K562 (cell line): ENCODE data around the gene CHCHD6. TPM values are rescaled to one million over a fixed set of nuclear protein-coding genes. Genes with fewer than 3 reads are reported as not detected.
A peak's percentile ranks its signal among the peaks of the same experiment; 100 is the strongest.

Source experiments
- BRF1 ChIP-seq: IDR thresholded peaks from 3 replicates; pipeline ENCODE4 v1.6.1; 2011; ENCODE audit warnings: borderline replicate concordance, mild to moderate bottlenecking; ENCODE audit not compliant: insufficient read length; ENCODE audit errors: extremely low read depth
- IFI16 ChIP-seq: fragments of 250-450 bp; sonication (Bioruptor Pico); IDR thresholded peaks from 2 replicates; pipeline ENCODE4 v2.1.2; 2022; ENCODE audit warnings: mild to moderate bottlenecking, inconsistent platforms
- POLR3A ChIP-seq: IDR thresholded peaks from 2 replicates; pipeline ENCODE4 v1.6.1; 2011; ENCODE audit warnings: borderline replicate concordance, mild to moderate bottlenecking, moderate library complexity; ENCODE audit not compliant: insufficient read length, insufficient read depth; ENCODE audit errors: extremely low read depth
- SMAD1 ChIP-seq: fragments of 150-350 bp; IDR thresholded peaks from 2 replicates; pipeline ENCODE4 v1.6.1; 2014; ENCODE audit warnings: low read length, low read depth; ENCODE audit not compliant: partially characterized antibody
- ZFP1 ChIP-seq: fragments of 450-650 bp; formaldehyde crosslinking; IDR thresholded peaks from 2 replicates; pipeline ENCODE4 v1.4.0; 2020; ENCODE audit warnings: mild to moderate bottlenecking, mixed read lengths
- ZNF263 ChIP-seq: sonication (generic); formaldehyde crosslinking; IDR thresholded peaks from 2 replicates; pipeline ENCODE4 v1.8.0; 2022; ENCODE audit warnings: mild to moderate bottlenecking, missing genetic modification reagents, borderline replicate concordance
- ZNF316 ChIP-seq: fragments of 450-650 bp; IDR thresholded peaks from 2 replicates; pipeline ENCODE4 v1.6.1; 2016
- ZNF431 ChIP-seq: sonication (generic); formaldehyde crosslinking; IDR thresholded peaks from 2 replicates; pipeline ENCODE4 v1.8.0; 2022; ENCODE audit warnings: mild to moderate bottlenecking, missing genetic modification reagents
- polyA plus RNA-seq, 8 experiments: library from polyadenylated mRNA; depleted of rRNA in 4 of 8; stranded (reverse) in 5 of 8; unstranded in 3 of 8; fragments of >200 nt; fragmentation: Nextera tagmentation in 2 of 8; fragmentation: Illumina TruSeq in 1 of 8; extraction: Ambion mirVana in 2 of 8; extraction: Trizol in 1 of 8; gene quantifications; 2 replicates each; pipeline versions ENCODE4 v1.2.1 to v1.2.3, GENCODE V29; 2011 to 2014; ENCODE audit warnings: inconsistent platforms in 1 of 8, missing spikeins in 1 of 8
- total RNA-seq, 7 experiments: library from RNA; depleted of rRNA in 6 of 7; stranded (reverse); fragments of >200 nt in 6 of 7; fragmentation: Illumina TruSeq in 2 of 7; extraction: Trizol in 2 of 7; gene quantifications; 2 replicates each; pipeline versions ENCODE4 v1.2.1 to v1.2.3, GENCODE V29; 2011 to 2021; ENCODE audit warnings: low replicate concordance in 1 of 7
- TF ChIP-seq, protein P1 (sequence below): fragments of 450-650 bp; IDR thresholded peaks from 2 replicates; pipeline ENCODE4 v1.6.1; 2016; ENCODE audit warnings: mild to moderate bottlenecking, moderate library complexity
- TF ChIP-seq, protein P2 (sequence below): fragments of 450-650 bp; formaldehyde crosslinking; IDR thresholded peaks from 2 replicates; pipeline ENCODE4 v1.4.0; 2020; ENCODE audit warnings: mild to moderate bottlenecking

Gene CHCHD6
- total and polyA plus RNA-seq, 9 of the 15 experiments (the other 6 are each of a cell fraction or from before 2014, with no cell fraction given), result 4.6 to 18.6 (median 10.9) TPM

GRCh38 chr3:126908752-126909275 is 204.8 kb downstream of the CHCHD6 start (continued):
- TF ChIP-seq ZNF431 (CRISPR knock-in tag) (no peak), SMAD1 (peak; percentile 52), POLR3A (no peak), ZNF316 (peak; percentile 90), ZNF263 (CRISPR knock-in tag) (no peak), IFI16 (CRISPR knock-in tag) (no peak), BRF1 (no peak), ZFP1 (no peak)
- TF ChIP-seq, protein P1, sequence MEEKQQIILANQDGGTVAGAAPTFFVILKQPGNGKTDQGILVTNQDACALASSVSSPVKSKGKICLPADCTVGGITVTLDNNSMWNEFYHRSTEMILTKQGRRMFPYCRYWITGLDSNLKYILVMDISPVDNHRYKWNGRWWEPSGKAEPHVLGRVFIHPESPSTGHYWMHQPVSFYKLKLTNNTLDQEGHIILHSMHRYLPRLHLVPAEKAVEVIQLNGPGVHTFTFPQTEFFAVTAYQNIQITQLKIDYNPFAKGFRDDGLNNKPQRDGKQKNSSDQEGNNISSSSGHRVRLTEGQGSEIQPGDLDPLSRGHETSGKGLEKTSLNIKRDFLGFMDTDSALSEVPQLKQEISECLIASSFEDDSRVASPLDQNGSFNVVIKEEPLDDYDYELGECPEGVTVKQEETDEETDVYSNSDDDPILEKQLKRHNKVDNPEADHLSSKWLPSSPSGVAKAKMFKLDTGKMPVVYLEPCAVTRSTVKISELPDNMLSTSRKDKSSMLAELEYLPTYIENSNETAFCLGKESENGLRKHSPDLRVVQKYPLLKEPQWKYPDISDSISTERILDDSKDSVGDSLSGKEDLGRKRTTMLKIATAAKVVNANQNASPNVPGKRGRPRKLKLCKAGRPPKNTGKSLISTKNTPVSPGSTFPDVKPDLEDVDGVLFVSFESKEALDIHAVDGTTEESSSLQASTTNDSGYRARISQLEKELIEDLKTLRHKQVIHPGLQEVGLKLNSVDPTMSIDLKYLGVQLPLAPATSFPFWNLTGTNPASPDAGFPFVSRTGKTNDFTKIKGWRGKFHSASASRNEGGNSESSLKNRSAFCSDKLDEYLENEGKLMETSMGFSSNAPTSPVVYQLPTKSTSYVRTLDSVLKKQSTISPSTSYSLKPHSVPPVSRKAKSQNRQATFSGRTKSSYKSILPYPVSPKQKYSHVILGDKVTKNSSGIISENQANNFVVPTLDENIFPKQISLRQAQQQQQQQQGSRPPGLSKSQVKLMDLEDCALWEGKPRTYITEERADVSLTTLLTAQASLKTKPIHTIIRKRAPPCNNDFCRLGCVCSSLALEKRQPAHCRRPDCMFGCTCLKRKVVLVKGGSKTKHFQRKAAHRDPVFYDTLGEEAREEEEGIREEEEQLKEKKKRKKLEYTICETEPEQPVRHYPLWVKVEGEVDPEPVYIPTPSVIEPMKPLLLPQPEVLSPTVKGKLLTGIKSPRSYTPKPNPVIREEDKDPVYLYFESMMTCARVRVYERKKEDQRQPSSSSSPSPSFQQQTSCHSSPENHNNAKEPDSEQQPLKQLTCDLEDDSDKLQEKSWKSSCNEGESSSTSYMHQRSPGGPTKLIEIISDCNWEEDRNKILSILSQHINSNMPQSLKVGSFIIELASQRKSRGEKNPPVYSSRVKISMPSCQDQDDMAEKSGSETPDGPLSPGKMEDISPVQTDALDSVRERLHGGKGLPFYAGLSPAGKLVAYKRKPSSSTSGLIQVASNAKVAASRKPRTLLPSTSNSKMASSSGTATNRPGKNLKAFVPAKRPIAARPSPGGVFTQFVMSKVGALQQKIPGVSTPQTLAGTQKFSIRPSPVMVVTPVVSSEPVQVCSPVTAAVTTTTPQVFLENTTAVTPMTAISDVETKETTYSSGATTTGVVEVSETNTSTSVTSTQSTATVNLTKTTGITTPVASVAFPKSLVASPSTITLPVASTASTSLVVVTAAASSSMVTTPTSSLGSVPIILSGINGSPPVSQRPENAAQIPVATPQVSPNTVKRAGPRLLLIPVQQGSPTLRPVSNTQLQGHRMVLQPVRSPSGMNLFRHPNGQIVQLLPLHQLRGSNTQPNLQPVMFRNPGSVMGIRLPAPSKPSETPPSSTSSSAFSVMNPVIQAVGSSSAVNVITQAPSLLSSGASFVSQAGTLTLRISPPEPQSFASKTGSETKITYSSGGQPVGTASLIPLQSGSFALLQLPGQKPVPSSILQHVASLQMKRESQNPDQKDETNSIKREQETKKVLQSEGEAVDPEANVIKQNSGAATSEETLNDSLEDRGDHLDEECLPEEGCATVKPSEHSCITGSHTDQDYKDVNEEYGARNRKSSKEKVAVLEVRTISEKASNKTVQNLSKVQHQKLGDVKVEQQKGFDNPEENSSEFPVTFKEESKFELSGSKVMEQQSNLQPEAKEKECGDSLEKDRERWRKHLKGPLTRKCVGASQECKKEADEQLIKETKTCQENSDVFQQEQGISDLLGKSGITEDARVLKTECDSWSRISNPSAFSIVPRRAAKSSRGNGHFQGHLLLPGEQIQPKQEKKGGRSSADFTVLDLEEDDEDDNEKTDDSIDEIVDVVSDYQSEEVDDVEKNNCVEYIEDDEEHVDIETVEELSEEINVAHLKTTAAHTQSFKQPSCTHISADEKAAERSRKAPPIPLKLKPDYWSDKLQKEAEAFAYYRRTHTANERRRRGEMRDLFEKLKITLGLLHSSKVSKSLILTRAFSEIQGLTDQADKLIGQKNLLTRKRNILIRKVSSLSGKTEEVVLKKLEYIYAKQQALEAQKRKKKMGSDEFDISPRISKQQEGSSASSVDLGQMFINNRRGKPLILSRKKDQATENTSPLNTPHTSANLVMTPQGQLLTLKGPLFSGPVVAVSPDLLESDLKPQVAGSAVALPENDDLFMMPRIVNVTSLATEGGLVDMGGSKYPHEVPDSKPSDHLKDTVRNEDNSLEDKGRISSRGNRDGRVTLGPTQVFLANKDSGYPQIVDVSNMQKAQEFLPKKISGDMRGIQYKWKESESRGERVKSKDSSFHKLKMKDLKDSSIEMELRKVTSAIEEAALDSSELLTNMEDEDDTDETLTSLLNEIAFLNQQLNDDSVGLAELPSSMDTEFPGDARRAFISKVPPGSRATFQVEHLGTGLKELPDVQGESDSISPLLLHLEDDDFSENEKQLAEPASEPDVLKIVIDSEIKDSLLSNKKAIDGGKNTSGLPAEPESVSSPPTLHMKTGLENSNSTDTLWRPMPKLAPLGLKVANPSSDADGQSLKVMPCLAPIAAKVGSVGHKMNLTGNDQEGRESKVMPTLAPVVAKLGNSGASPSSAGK, result peak; percentile 91
- TF ChIP-seq, protein P2, sequence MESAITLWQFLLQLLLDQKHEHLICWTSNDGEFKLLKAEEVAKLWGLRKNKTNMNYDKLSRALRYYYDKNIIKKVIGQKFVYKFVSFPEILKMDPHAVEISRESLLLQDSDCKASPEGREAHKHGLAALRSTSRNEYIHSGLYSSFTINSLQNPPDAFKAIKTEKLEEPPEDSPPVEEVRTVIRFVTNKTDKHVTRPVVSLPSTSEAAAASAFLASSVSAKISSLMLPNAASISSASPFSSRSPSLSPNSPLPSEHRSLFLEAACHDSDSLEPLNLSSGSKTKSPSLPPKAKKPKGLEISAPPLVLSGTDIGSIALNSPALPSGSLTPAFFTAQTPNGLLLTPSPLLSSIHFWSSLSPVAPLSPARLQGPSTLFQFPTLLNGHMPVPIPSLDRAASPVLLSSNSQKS, result no peak
